Fibroblast of mammary gland (primary cell): ENCODE results near the gene REXO5.

Experiments
- DNase-seq: peaks from one replicate; pipeline ENCODE4 v3.0.0-alpha.2; 2010; ENCODE audit warnings: low read depth
- H3K4me3 ChIP-seq: 2 replicates; pipeline ENCODE4 v1.5.1; 2011; ENCODE audit warnings: low read depth, mild to moderate bottlenecking, low read length, moderate library complexity; ENCODE audit not compliant: control insufficient read depth
- TF ChIP-seq, protein P1 (sequence below): conservative IDR thresholded peaks from 2 replicates; pipeline ENCODE4 v1.5.1; 2011; ENCODE audit warnings: low read depth, low read length, inconsistent platforms; ENCODE audit not compliant: control insufficient read depth, insufficient read depth

REXO5 gene

DNA sequence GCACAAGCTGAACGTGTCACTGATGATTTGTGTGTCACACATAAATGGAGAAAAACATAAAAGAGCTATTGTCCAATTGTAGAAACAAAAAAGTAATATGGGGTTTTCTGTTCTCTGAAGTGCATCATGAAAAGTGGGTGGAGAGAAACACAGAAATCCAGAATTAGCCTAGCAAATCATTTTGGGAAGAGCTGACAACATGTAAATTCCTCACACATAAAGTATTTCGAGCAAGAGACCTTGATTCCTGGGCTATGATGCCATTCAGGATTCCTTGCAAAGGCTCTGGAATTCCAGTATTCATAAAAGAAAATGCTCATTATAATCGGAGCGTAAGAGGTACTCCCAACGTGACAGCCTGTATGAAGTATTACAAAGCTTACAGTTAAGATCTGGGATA is 92.7 kb downstream of the REXO5 start:
- TF ChIP-seq, protein P1, sequence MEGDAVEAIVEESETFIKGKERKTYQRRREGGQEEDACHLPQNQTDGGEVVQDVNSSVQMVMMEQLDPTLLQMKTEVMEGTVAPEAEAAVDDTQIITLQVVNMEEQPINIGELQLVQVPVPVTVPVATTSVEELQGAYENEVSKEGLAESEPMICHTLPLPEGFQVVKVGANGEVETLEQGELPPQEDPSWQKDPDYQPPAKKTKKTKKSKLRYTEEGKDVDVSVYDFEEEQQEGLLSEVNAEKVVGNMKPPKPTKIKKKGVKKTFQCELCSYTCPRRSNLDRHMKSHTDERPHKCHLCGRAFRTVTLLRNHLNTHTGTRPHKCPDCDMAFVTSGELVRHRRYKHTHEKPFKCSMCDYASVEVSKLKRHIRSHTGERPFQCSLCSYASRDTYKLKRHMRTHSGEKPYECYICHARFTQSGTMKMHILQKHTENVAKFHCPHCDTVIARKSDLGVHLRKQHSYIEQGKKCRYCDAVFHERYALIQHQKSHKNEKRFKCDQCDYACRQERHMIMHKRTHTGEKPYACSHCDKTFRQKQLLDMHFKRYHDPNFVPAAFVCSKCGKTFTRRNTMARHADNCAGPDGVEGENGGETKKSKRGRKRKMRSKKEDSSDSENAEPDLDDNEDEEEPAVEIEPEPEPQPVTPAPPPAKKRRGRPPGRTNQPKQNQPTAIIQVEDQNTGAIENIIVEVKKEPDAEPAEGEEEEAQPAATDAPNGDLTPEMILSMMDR, result no peak
- H3K4me3 ChIP-seq, result peak overlapping the region; percentile 90
- DNase-seq, result peak; percentile 56
